GM23338 (cell line): ENCODE measurements around the gene FTL.

ENCODE experiments used
- CREB1 ChIP-seq: fragments of 250-450 bp; sonication (Bioruptor Pico); IDR thresholded peaks from 2 replicates; pipeline ENCODE4 v1.5.0; 2020; ENCODE audit warnings: low read depth, mild to moderate bottlenecking, moderate library complexity
- CTCF ChIP-seq, 2 experiments: fragments of 200-600 bp in 1 of 2; sonication (generic) in 1 of 2; conservative IDR thresholded peaks; 2 replicates each; pipeline versions ENCODE4 v1.5.1 to v1.6.1; 2016 to 2017; ENCODE audit warnings: antibody characterized with exemption in 2 of 2, low read depth in 2 of 2, mild to moderate bottlenecking in 2 of 2, moderate library complexity in 1 of 2
- EZH2 ChIP-seq: fragments of 200-600 bp; sonication (generic); IDR thresholded peaks from one replicate; pipeline ENCODE4 v1.8.0; 2017; ENCODE audit warnings: antibody characterized with exemption, mild to moderate bottlenecking, low read depth; ENCODE audit not compliant: unreplicated experiment
- EZH2phosphoT487 ChIP-seq: fragments of 200-600 bp; sonication (generic); IDR thresholded peaks from one replicate; pipeline ENCODE4 v1.8.1; 2018; ENCODE audit warnings: antibody characterized with exemption; ENCODE audit not compliant: unreplicated experiment
- JUNB ChIP-seq: IDR thresholded peaks from one replicate; pipeline ENCODE4 v1.6.1; 2016; ENCODE audit warnings: antibody characterized with exemption; ENCODE audit not compliant: unreplicated experiment
- NANOG ChIP-seq: IDR thresholded peaks from 2 replicates; pipeline ENCODE4 v1.6.1; 2016; ENCODE audit warnings: antibody characterized with exemption, borderline replicate concordance
- POLR2AphosphoS5 ChIP-seq: IDR thresholded peaks from 2 replicates; pipeline ENCODE4 v1.6.1; 2016; ENCODE audit warnings: antibody characterized with exemption, low read depth
- REST ChIP-seq: IDR thresholded peaks from one replicate; pipeline ENCODE4 v1.6.1; 2018; ENCODE audit warnings: antibody characterized with exemption; ENCODE audit not compliant: unreplicated experiment
- ZNF331 ChIP-seq: fragments of 250-450 bp; sonication (Bioruptor Pico); IDR thresholded peaks from 2 replicates; pipeline ENCODE4 v1.5.0; 2020; ENCODE audit warnings: low read depth, mild to moderate bottlenecking, moderate library complexity

- TF ChIP-seq POLR2AphosphoS5 (no peak), CTCF (conservative IDR thresholded peaks at IDR 0.05; ENCODE audit: low read depth in 2 of 2) (no peak), JUNB (no peak), EZH2 (no peak), REST (no peak), NANOG (no peak), EZH2phosphoT487 (no peak), CREB1 (CRISPR knock-in tag) (no peak), ZNF331 (no peak)
These were observed 40.0 kb downstream of the FTL start for GRCh38 chr19:49004964-49005614.
